Urothelium cell line (cell line): Measurements from ENCODE around the gene SIN3A.
"Not testable (repeated sequence)": the region's sequence is repeated elsewhere in the genome, so short reads cannot be mapped to it uniquely, and the experiment has no call there.

Source experiments
- DNase-seq: peaks from one replicate; pipeline ENCODE4 v3.0.0; 2011; ENCODE audit warnings: low spot score, mixed read lengths
- FAIRE-seq: peaks from 2 replicates; lab custom pipeline; 2011; peaks lifted over from hg19 to GRCh38; lab: Jason Lieb, UNC

SIN3A gene

DNA sequence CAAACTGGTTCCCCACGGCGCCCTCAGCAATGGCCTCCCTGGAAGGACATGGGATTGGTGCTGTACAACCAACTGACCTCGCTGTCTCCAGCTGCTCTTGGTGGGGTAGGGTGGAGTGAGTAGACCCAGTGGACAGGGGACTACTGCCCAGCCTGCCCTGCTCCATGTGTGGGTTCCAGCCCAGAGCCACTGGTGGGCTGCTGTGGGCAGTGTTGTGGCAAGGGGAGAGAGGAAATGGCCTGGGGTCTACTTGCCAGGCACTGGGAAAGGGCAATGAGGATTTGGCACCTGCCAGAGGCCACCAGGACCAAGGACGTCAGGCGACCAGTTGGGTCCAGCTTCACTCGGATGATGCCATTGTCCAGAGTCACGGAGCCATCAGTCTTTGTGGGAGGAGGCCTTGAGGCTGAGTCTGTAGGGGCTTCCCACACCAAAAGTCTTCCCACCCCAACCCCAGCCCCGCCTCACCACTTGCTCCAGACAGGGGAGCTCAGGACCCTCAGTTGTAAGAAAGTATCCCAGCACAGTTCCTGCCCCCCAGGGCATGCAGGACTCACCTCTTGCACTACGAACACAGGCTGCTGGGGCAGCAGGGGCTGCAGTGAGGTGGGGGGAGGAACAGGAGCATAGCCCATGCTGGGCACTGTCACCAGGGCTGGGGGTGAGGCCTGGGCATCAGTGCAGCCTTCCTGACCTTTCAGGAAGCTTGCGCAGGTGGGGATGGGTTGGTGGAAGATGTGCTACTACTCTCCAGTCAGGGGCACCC, 92.5 kb downstream of the SIN3A start:
- no peak for FAIRE-seq
- no peak for DNase-seq

DNA sequence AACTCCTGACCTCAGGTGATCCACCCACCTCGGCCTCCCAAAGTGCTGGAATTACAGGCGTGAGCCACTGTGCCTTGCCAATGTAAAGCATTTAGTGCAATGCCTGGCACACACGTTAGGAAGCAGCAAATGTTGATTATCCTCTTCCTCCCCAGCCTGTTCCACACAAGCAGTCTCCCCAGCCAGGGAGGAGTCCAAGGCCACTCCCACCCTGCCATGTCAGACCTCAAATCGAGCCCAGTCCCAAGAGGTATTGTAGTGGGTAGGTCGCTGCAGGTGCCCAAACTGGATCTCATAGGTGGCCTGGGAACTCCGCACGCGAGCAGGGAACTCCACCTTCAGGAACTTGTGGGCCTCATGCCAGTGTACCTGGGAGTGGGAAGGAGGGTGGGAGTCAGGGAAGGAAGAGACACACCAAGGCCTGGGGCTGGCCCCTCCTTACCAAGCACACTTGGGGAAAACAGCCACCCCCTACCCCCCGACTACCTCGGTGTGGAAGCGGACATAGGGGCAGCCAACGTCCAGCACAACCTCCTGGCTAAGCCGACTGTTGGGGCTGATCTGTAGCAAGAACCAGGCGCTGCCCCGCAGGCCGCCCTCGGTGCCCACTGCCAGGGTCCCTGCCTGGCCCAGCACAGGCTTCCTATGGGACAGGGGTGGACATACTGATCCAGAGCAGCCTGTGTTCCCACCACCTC, 93.4 kb downstream of the SIN3A start:
- FAIRE-seq (no peak), DNase-seq (no peak)

DNA sequence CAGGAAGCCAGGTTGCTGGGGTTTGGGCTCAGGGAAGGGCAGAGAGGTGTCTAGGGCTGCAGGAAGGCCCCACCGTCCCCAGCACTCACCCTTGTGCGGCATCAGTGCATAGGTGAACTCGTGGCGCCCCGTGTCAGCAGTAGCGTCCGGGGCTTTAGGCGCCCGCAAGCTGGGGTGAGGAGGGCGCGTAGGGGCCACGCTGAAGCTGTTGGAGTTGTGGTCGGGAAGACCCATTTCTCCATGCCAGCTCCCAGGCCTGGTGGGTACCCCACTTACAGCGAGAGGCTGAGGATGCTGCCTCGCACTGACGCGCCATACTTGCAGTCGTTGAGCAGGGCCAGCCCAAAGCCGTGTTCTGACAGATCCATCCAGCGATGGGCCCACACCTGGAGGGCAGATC, 95.0 kb downstream of the SIN3A start:
- DNase-seq (no peak), FAIRE-seq (no peak)

DNA sequence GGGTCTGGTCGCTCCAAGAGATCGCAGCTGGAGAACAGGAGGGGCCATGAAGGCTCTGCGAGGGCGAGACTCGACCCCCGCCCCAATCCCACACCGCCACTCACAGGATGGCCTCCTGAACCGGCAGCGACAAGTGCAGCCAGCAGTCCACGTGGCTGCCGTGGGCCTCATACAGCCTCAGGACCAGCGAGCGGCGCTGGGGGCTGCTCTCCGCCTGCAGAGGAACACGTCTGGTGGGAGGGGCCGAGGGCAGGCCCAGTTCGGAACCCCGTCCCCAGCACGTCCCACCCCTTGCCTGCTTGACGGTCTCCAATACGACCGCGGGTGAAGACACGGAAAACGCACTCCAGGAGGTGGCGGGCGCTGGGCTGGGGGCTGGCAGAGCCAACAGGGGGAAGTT, 95.5 kb downstream of the SIN3A start:
- FAIRE-seq, result no peak
- no peak for DNase-seq

DNA sequence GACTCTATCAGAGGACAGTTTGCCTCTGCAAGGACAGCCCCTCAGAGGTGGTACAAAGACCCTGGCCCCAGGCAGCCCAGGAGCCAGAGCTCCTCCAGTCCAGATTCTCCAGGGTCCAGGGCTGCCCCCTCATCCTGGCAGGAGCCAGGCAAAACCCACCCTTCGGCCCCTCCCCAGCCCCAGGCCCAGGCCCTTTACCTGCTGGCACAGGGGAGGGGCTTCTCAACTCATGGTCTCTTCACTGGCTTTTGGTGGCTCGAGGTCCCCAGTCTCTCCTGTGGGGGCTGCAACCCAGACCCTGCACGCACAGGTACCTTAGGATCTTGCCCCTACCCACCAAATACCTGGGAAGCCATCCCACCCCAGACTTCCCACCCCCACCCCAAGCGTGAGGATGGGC, 96.1 kb downstream of the SIN3A start:
- FAIRE-seq (no peak), DNase-seq (no peak)

- FAIRE-seq (no peak), DNase-seq (no peak)
Measured at GRCh38 chr15:75354454-75354853, 97.0 kb downstream of the SIN3A start.

- DNase-seq, result no peak
- FAIRE-seq, result no peak
Measured at GRCh38 chr15:75353604-75354003, 97.9 kb downstream of the SIN3A start.

DNA sequence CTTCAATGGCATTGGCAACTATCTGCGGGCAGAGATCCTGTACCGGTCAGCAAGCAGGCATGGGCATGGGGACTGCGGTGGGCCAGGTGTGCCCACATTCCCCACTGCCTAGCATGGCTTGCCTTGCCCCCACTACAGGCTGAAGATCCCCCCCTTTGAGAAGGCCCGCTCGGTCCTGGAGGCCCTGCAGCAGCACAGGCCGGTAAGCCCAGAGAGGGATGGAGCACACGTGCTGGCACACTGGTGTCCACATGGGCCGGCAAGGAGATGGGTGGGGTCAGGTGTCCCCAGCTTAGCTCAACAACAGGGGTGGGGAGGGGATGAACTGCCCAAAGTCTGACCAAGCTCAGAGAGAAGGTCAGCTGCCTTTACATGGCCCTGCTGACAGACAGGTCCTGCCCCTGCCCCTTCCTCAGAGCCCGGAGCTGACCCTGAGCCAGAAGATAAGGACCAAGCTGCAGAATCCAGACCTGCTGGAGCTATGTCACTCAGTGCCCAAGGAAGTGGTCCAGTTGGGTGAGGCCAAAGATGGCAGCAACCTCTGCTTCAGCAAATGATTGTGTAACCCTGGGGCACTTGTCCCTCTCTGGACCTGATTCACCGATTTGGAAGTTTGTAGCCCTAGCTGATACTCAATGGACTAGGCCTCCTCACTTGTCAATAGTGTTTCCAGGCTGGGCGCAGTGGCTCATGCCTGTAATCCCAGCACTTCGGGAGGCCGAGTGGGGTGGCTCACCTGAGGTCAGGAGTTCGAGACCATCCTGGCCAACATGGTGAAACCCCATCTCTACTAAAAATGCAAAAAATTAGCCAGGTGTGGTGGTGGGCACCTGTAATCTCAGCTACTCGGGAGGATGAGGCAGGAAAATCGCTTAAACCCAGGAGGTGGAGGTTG, 99.1 kb downstream of the SIN3A start:
- DNase-seq (no peak), FAIRE-seq (peak; percentile 32)

GRCh38 chr15:75350601-75351361, 100.7 kb downstream of the SIN3A start:
- no peak for DNase-seq
- no peak for FAIRE-seq

DNA sequence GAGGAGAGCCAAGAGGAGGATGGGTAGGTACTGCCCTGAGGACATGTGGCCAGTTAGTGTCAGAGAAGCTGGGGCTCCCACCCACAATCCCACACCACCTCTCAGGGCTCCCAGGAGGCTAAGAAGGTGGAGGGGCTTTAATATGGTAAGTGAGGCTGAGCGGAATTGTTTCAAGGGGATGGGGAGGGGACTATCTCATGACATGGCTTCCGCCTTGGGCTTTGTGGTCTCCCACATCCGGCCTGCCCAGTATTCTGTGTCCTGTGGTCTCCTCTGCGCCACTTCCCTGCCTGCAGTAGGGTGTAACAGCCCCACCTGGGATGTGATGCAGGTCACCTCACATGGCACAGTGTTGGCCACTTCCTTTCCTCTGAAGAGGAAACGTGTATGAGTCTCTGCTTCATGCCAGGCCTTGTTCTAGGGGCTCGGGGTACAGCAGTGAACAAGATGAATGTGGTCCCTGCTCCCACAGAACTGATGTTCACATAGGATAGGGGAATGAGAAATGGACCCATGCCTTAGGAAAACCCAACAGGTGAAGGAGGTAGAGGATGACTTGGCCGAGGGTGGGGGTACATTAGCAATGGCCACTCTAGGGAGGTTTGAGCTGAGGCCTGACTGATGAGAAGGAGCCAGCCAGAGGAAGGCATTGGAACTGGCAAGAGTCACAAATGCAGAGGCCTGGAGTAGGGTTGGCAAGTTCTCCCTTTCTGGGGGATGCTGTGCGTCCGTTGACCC, 101.5 kb downstream of the SIN3A start:
- peak; percentile 27 for FAIRE-seq
- no peak for DNase-seq

- not testable (repeated sequence) for FAIRE-seq, DNase-seq
Measured at GRCh38 chr15:75349351-75349669, 102.2 kb downstream of the SIN3A start.

DNA sequence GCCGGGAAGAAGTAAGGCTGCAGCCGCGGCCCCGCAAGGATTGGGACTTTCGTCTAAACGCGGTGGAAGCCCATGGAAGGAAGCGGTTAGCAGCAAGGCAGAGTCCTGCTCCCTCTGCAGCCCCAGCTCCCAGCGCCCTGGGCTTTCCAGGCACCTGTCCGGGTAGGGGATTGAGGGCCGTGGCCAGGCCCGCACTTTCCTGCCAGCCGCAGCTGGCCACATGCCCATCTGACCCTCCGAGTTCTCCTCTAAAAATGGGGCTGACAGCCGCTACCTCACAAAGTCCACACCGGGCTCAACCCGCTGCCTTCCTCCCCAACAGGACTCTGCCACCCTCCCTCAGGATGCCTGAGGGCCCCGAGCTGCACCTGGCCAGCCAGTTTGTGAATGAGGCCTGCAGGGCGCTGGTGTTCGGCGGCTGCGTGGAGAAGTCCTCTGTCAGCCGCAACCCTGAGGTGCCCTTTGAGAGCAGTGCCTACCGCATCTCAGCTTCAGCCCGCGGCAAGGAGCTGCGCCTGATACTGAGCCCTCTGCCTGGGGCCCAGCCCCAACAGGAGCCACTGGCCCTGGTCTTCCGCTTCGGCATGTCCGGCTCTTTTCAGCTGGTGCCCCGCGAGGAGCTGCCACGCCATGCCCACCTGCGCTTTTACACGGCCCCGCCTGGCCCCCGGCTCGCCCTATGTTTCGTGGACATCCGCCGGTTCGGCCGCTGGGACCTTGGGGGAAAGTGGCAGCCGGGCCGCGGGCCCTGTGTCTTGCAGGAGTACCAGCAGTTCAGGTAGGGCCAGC, 102.7 kb downstream of the SIN3A start:
- DNase-seq (peak; percentile 26), FAIRE-seq (no peak)

DNA sequence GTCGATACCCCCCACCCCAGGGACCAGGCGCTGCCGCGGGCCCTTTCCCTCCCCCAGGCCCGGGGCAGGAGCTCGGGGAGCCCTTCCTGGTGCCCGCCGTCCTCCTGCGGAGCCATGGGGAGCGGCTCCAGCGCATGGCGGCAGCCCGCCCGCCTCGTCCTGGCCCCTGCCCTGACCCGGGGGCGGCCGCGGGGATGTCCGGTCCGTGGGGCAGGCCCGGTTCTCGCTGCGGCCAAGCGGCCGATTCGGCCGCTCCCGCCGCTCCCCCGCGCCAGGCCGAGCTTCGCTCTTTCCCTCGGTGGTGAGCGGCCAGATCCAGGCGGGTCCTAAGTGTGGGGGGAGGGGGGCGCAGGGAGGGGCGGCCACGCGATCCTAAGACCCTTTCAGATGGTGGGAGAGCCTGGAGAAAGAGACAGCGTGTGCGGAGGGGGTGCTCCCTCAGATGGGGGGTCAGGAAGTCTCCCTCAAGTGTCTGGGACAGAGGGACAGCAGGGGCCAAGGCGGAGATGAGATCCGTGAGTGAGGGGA, 103.4 kb downstream of the SIN3A start:
- no peak for FAIRE-seq
- DNase-seq, result peak; percentile 44

- DNase-seq (peak; percentile 74), FAIRE-seq (peak; percentile 92)
Measured at GRCh38 chr15:75347222-75348033, 104.1 kb downstream of the SIN3A start.

DNA sequence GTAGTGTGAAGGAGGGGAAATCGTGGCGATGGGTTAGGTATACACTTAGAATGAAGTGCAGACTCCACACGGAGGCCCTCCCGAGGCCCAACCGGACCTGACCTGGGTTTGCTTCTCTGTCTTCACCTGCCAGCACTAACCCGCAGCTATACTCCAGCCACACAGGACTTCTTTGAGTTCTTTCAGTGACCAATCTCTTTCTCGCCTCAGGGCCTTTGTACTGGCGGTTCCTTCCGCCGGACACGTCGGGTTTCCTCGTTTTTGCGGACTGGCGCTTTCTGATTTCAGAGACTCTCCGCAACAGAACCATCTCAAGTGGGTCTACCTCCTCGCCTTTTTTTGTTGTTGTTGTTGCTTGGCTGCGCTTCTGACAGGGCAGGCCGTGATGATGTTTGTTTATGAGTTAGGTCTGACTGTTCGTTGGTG, 104.7 kb downstream of the SIN3A start, which contains the start of gene NEIL1:
NEIL1 (plus strand) TSS at position 244 of the 426 bp plus-strand sequence. CDS start 1,867 bp downstream, outside the sequence.
- no peak for FAIRE-seq

GRCh38 chr15:75343953-75344352, 107.5 kb downstream of the SIN3A start:
- DNase-seq, FAIRE-seq: not testable (repeated sequence)

More for the DNA sequence above, 104.7 kb downstream of the SIN3A start, which contains the start of gene NEIL1:
- no peak for DNase-seq

DNA sequence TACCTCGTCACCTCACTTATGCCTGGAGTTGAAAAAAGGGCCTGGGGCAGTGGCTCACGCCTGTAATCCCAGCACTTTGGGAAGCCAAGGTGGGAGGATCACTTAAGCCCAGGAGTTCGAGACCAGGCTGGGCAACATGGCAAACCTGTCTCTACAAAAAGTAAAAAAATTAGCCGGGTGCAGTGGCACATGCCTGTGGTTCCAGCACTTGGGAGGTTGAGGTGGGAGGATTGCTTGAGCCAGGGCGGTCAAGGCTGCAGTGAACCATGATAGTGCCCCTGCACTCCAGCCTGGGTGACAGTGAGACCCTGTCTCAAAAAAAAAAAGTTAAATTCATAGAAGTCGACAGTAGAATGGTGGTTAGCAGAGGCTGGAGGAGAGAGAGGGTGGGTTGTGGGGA, 109.3 kb downstream of the SIN3A start:
- DNase-seq (no peak), FAIRE-seq (no peak)
